H9 (cell line): ENCODE data around the gene DENND1A. TPM values are rescaled to one million over a fixed set of nuclear protein-coding genes. Genes with fewer than 3 reads are reported as not detected.

Source experiments
- DNase-seq: peaks from one replicate; pipeline ENCODE4 v3.0.0-alpha.2; 2017
- H2AFZ ChIP-seq: one replicate; pipeline ENCODE4 v1.6.1; 2013; ENCODE audit warnings: mild to moderate bottlenecking, low read length, control low read depth, moderate library complexity
- H2AK5ac ChIP-seq: 2 replicates; pipeline ENCODE4 v1.6.1; 2013; ENCODE audit warnings: low read length, control low read depth, mixed read lengths; ENCODE audit not compliant: insufficient read length
- H2BK120ac ChIP-seq: one replicate; pipeline ENCODE4 v1.6.1; 2013; ENCODE audit warnings: low read depth, mild to moderate bottlenecking, low read length, control low read depth, inconsistent platforms; ENCODE audit not compliant: poor library complexity, severe bottlenecking
- H2BK12ac ChIP-seq: 2 replicates; pipeline ENCODE4 v1.6.1; 2013; ENCODE audit warnings: low read length, control low read depth, mixed read lengths, low read depth; ENCODE audit not compliant: insufficient read length
- H2BK15ac ChIP-seq: 2 replicates; pipeline ENCODE4 v1.6.1; 2013; ENCODE audit warnings: low read depth, low read length, control low read depth
- H2BK20ac ChIP-seq: one replicate; pipeline ENCODE4 v1.6.1; 2013; ENCODE audit warnings: low read depth, mild to moderate bottlenecking, low read length, control low read depth, inconsistent platforms; ENCODE audit not compliant: poor library complexity, severe bottlenecking
- H2BK5ac ChIP-seq: 2 replicates; pipeline ENCODE4 v1.6.1; 2013; ENCODE audit warnings: low read length, control low read depth, mixed read lengths; ENCODE audit not compliant: insufficient read length
- H3K14ac ChIP-seq: 2 replicates; pipeline ENCODE4 v1.6.1; 2013; ENCODE audit warnings: low read length, control low read depth; ENCODE audit not compliant: insufficient read depth
- H3K18ac ChIP-seq: 2 replicates; pipeline ENCODE4 v1.6.1; 2013; ENCODE audit warnings: low read depth, mild to moderate bottlenecking, mixed read lengths, low read length, control low read depth; ENCODE audit not compliant: insufficient read length
- H3K23ac ChIP-seq: 2 replicates; pipeline ENCODE4 v1.6.1; 2013; ENCODE audit warnings: low read length, control low read depth, mixed read lengths, low read depth; ENCODE audit not compliant: insufficient read length
- H3K23me2 ChIP-seq: 2 replicates; pipeline ENCODE4 v1.6.1; 2013; ENCODE audit warnings: low read depth, mild to moderate bottlenecking, mixed read lengths, low read length, control low read depth; ENCODE audit not compliant: insufficient read length, poor library complexity, severe bottlenecking
- H3K27ac ChIP-seq: 2 replicates; pipeline ENCODE4 v1.5.1; 2013; ENCODE audit warnings: low read length, control low read depth, mixed read lengths, low read depth; ENCODE audit not compliant: insufficient read length
- H3K27me3 ChIP-seq: 2 replicates; pipeline ENCODE4 v1.6.1; 2013; ENCODE audit warnings: low read length, control low read depth, inconsistent platforms; ENCODE audit not compliant: insufficient read depth
- H3K4ac ChIP-seq: 2 replicates; pipeline ENCODE4 v1.6.1; 2013; ENCODE audit warnings: low read depth, mild to moderate bottlenecking, control low read depth, inconsistent platforms, low read length, moderate library complexity
- H3K4me1 ChIP-seq: 2 replicates; pipeline ENCODE4 v1.6.1; 2013; ENCODE audit warnings: low read length, control low read depth, inconsistent platforms; ENCODE audit not compliant: insufficient read depth
- H3K4me2 ChIP-seq: 2 replicates; pipeline ENCODE4 v1.6.1; 2013; ENCODE audit warnings: low read length, control low read depth, mixed read lengths; ENCODE audit not compliant: insufficient read length, insufficient read depth
- H3K56ac ChIP-seq: 2 replicates; pipeline ENCODE4 v1.6.1; 2013; ENCODE audit warnings: low read depth, mild to moderate bottlenecking, mixed read lengths, low read length, control low read depth; ENCODE audit not compliant: insufficient read length
- H3K79me1 ChIP-seq: 2 replicates; pipeline ENCODE4 v1.6.1; 2013; ENCODE audit warnings: low read depth, mild to moderate bottlenecking, moderate library complexity, low read length, control low read depth, inconsistent platforms; ENCODE audit not compliant: insufficient read depth, poor library complexity, severe bottlenecking
- H3K79me2 ChIP-seq: 2 replicates; pipeline ENCODE4 v1.6.1; 2013; ENCODE audit warnings: low read length, control low read depth, inconsistent platforms; ENCODE audit not compliant: insufficient read depth
- H3K9ac ChIP-seq: 2 replicates; pipeline ENCODE4 v1.6.1; 2013; ENCODE audit warnings: low read length, control low read depth, mixed read lengths; ENCODE audit not compliant: insufficient read length; ENCODE audit errors: extremely low read depth
- H3K9me3 ChIP-seq: one replicate; pipeline ENCODE4 v1.6.1; 2013; ENCODE audit warnings: low read depth, low read length, inconsistent platforms; ENCODE audit not compliant: control insufficient read depth
- H3T11ph ChIP-seq: one replicate; pipeline ENCODE4 v1.6.1; 2013; ENCODE audit warnings: mild to moderate bottlenecking, low read length, control low read depth, inconsistent platforms
- H4K20me1 ChIP-seq: one replicate; pipeline ENCODE4 v1.6.1; 2013; ENCODE audit not compliant: control insufficient read depth, insufficient read length, insufficient read depth
- H4K5ac ChIP-seq: 2 replicates; pipeline ENCODE4 v1.6.1; 2013; ENCODE audit warnings: low read depth, mild to moderate bottlenecking, mixed read lengths, low read length, control low read depth; ENCODE audit not compliant: insufficient read length
- H4K8ac ChIP-seq: replicated peaks from 2 replicates; pipeline ENCODE4 v1.6.1; 2013; ENCODE audit warnings: low read length, control low read depth, mixed read lengths, low read depth; ENCODE audit not compliant: insufficient read length
- H4K91ac ChIP-seq: 2 replicates; pipeline ENCODE4 v1.6.1; 2013; ENCODE audit warnings: low read depth, mild to moderate bottlenecking, moderate library complexity, mixed read lengths, low read length, control low read depth; ENCODE audit not compliant: insufficient read length
- H3K27ac Mint-ChIP-seq, 3 experiments: 2 replicates in 2 of 3; 3 replicates in 1 of 3; pipeline ENCODE4 v1.8.0; 2020 to 2021; ENCODE audit warnings: mixed read lengths in 3 of 3, mild to moderate bottlenecking in 1 of 3, moderate library complexity in 1 of 3
- H3K27me3 Mint-ChIP-seq: 2 replicates; pipeline ENCODE4 v1.8.0; 2021; ENCODE audit warnings: low read depth, mild to moderate bottlenecking, moderate library complexity, mixed read lengths
- H3K36me3 Mint-ChIP-seq, 3 experiments: 2 replicates in 2 of 3; 3 replicates in 1 of 3; pipeline ENCODE4 v1.8.0; 2020 to 2021; ENCODE audit warnings: low read depth in 3 of 3, mixed read lengths in 3 of 3; ENCODE audit not compliant: insufficient read depth in 1 of 3
- H3K4me1 Mint-ChIP-seq, 2 experiments: 2 replicates each; pipeline ENCODE4 v1.8.0; 2020; ENCODE audit warnings: mixed read lengths in 2 of 2
- H3K4me3 Mint-ChIP-seq, 2 experiments: 2 replicates in 1 of 2; 3 replicates in 1 of 2; pipeline ENCODE4 v1.8.0; 2020 to 2021; ENCODE audit warnings: mild to moderate bottlenecking in 2 of 2, mixed read lengths in 2 of 2, moderate library complexity in 1 of 2
- H3K9me3 Mint-ChIP-seq, 2 experiments: 2 replicates in 1 of 2; 3 replicates in 1 of 2; pipeline ENCODE4 v1.8.0; 2020; ENCODE audit warnings: mild to moderate bottlenecking in 2 of 2, mixed read lengths in 2 of 2, moderate library complexity in 1 of 2
- WGBS: extraction: QIAGEN DNeasy Blood & Tissue Kit; methylation state at CpG from one replicate; pipeline ENCODE4 v1.1.7; 2013; ENCODE audit warnings: missing lambda C conversion rate, low lambda C conversion rate, mixed read lengths; ENCODE audit not compliant: insufficient read length; ENCODE audit errors: extremely low coverage; 5-methylcytosine and 5-hydroxymethylcytosine counted together
- total RNA-seq: library from RNA; stranded (reverse); gene quantifications from 2 replicates; pipeline ENCODE4 v1.2.1, GENCODE V29; 2021
- TF ChIP-seq, protein P1 (sequence below): fragments of 200-600 bp; sonication (generic); conservative IDR thresholded peaks from 3 replicates; pipeline ENCODE4 v1.8.0; 2021; ENCODE audit warnings: antibody characterized with exemption, mild to moderate bottlenecking

DENND1A gene
- total RNA-seq, 1 experiment from 2014 or later: 20.4 TPM

DNA sequence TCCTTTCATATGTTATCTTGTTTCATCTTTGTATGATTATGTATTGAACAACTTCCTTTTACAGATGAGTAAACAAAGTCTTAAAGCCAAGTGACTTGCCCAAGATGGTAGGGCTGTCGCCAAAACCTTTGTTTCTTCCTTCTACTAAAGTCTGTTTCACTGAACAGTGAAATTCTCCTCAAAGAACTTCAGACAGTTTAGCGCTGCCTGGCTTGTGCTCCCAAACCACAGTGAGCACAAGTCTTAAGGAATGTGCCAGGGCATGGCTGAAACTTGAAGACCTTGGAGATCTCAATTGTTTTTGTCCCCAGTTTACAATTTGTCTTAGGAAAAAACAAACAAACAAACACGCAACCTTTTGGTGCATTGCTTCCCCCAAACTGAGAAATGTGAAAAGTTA, 300.4 kb downstream of the DENND1A start:
- no CpG with 5 or more reads among the region's 3 CpGs for whole genome bisulfite sequencing
- no peak overlapping the region for H2BK12ac ChIP-seq
- H3K27me3 Mint-ChIP-seq: no peaks in the 10 kb centered on the region

More for the DNA sequence above, 300.4 kb downstream of the DENND1A start:
- TF ChIP-seq, protein P1, sequence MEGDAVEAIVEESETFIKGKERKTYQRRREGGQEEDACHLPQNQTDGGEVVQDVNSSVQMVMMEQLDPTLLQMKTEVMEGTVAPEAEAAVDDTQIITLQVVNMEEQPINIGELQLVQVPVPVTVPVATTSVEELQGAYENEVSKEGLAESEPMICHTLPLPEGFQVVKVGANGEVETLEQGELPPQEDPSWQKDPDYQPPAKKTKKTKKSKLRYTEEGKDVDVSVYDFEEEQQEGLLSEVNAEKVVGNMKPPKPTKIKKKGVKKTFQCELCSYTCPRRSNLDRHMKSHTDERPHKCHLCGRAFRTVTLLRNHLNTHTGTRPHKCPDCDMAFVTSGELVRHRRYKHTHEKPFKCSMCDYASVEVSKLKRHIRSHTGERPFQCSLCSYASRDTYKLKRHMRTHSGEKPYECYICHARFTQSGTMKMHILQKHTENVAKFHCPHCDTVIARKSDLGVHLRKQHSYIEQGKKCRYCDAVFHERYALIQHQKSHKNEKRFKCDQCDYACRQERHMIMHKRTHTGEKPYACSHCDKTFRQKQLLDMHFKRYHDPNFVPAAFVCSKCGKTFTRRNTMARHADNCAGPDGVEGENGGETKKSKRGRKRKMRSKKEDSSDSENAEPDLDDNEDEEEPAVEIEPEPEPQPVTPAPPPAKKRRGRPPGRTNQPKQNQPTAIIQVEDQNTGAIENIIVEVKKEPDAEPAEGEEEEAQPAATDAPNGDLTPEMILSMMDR: no peak
- no peak overlapping the region for H3K4ac ChIP-seq
- no peaks in the 10 kb centered on the region for H3K9me3 ChIP-seq
- DNase-seq: no peak
- no peaks in the 10 kb centered on the region for H3K79me2 ChIP-seq
- Mint-ChIP-seq H3K9me3 (no peaks in the 10 kb centered on the region), H3K4me1 (peaks cover 0 to 3% of the 10 kb centered on the region in 2 experiments; a peak in 2 of 4 replicates), H3K27ac (no peak overlapping the region), H3K4me3 (no peak overlapping the region), H3K36me3 (peaks cover 0 to 5% (median 4%) of the 10 kb centered on the region in 3 experiments; a peak in 2 of 7 replicates)
- no peaks in the 10 kb centered on the region for H3K23me2 ChIP-seq
- H2BK5ac ChIP-seq: no peak overlapping the region
- no peaks in the 10 kb centered on the region for H3K79me1 ChIP-seq
- no peak overlapping the region for H3T11ph ChIP-seq
- no peak overlapping the region for H3K23ac ChIP-seq
- no peak overlapping the region for H3K18ac ChIP-seq
- no peaks in the 10 kb centered on the region for H3K27me3 ChIP-seq
- no peak overlapping the region for H2BK15ac ChIP-seq
- no peak overlapping the region for H4K91ac ChIP-seq
- H3K4me1 ChIP-seq: no peaks in the 10 kb centered on the region
- no peaks in the 10 kb centered on the region for H4K20me1 ChIP-seq
- H3K56ac ChIP-seq: no peak overlapping the region
- H4K5ac ChIP-seq: no peak overlapping the region
- H3K14ac ChIP-seq: no peak overlapping the region
- H2AFZ ChIP-seq: no peak overlapping the region
- H2AK5ac ChIP-seq: no peak overlapping the region
- H3K9ac ChIP-seq: no peak overlapping the region
- no peak overlapping the region for H2BK120ac ChIP-seq
- no peak overlapping the region for H3K4me2 ChIP-seq
- no peak overlapping the region for H3K27ac ChIP-seq
- no peak overlapping the region for H2BK20ac ChIP-seq
- no peak overlapping the region for H4K8ac ChIP-seq
